GOT3 (cell line): ENCODE data around the gene BCDIN3D.
"Not testable (repeated sequence)": the region's sequence is repeated elsewhere in the genome, so short reads cannot be mapped to it uniquely, and the experiment has no call there.

Source experiments
- DNase-seq: peaks from one replicate; lab custom pipeline; 2025; ENCODE audit warnings: mixed read lengths; lab: John Stamatoyannopoulos, UW

The BCDIN3D gene

GRCh38 chr12:49876070-49876469 lies 33.2 kb upstream of the BCDIN3D start:
- no peak for DNase-seq

DNA sequence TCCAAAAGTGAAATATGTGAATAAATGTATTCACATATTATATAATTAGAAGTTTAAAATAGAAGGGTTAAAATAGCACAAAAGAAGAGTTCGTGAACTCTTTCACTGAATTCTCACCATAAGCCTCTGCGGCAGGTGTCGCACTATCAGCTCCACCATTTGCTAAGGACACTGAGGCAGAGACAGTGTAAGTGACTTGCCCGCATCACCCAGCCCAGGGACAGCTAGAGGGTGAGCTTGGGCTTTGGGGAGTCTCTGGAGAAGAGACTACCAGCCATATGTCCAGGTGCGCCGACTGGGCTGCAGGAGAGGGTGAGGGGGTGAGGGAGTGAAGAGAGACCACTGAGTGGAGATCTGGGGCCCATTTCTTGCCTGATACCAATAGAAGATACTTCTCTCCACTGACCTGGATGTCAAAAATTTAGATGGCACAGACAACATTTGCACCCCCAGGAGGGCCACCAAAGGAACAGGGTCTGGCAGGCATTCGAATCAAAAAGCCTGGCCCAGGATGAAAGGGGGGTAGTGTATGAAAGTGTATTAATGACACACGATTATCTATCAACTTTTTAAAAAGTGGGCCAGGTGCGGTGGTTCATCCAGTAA lies 32.3 kb upstream of the BCDIN3D start:
- DNase-seq, result no peak

DNA sequence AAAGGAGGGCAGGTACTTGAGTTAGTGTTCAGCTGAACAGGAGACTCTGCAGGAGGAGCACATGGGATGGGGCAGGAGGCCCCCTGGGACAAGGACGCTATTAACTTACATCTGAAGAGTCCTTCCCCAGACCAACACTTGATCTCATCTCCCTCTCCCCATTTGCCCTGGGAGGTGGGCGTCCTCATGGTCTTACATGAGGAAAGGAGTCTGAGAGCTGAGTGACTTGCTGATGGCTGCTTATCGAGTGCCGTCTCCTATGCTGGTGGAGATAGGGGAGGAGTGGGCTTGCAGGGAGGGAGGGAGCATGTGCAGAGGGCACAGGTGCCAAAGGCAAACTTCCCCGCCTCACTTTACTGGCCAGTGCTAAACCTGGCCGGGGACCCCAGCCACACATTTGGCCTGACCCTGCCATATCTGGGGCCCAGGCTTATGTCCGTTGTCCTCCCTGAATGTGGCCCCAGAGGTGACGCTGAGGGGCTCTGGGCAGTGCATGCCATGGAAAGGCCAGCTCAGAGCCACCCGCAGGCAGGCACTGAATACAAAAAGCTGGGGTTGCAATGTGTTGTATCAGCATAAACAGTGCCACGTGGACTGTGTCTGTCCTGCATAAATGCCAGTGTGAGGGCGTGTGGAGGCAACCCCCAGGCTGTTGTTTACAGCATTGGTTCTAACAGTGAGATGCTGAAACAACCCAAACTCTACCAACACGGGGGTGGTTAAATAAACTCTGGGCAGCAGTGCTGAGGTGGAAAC lies 31.4 kb upstream of the BCDIN3D start:
- no peak for DNase-seq

DNA sequence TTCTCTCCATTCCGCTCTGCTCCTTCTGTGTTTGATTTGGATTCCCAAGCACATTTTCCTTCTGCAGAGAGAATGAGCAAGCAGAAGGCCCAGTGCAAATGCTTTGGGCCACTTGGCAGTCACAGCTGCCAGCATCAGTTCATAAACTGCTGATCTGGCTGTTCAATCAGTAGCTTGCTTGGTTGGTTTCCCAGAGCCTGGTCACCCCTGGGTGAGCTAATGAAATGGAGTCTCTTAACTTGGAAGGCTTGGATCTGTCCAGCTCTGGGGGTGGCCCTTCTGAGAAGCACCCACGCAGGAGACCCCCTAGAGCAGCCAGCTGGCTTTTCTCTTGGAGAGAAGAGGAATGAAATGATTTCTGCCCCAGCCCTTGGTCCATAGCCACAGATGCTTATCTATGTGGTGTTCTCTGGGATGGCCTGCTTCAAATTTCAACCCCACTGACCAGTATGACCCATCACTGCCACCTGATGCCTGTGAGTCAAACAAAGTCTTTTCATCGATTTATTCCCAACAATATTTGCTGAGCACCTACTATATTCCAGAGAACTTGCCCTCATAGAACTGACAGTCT lies 30.5 kb upstream of the BCDIN3D start:
- no peak for DNase-seq

- no peak for DNase-seq
Observed at GRCh38 chr12:49872781-49873181, 29.9 kb upstream of the BCDIN3D start.

DNA sequence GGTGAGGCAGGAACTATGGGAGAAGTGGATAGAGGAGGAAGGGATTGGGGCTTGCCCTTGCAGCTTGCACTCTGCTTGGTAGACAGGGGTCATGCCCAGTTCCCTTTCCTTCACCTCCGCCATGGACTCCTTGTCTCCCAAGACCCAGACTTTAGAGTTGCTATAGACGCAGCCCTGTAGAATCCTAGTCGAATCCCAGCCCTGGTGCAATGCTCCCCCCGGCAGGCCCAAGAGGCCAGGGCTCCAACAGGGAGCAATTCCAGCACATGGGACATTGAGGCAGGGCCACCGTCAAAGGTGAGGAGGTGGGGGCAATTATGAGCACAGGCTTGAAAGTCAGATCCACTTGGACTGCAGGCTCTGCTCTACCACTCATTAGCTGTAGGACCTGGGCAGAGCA lies 29.5 kb upstream of the BCDIN3D start:
- no peak for DNase-seq

DNA sequence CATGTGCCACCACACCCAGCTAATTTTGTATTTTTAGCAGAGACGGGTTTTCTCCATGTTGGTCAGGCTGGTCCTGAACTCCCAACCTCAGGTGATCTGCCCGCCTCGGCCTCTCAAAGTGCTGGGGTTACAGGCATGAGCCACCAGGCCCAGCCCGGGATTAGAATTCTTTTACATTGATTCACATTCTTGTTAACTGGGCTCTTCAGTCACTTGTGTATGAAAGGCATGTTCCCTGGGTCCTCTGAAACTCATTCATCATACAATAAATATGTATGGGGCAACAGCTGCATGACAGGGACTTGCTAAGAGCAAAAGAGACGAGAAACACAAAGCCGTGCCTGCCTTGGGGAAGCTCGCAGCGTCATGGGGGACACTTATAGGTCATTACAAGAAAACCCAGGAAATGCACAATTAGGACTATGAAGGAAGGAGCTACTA lies 28.9 kb upstream of the BCDIN3D start:
- not testable (repeated sequence) for DNase-seq

DNA sequence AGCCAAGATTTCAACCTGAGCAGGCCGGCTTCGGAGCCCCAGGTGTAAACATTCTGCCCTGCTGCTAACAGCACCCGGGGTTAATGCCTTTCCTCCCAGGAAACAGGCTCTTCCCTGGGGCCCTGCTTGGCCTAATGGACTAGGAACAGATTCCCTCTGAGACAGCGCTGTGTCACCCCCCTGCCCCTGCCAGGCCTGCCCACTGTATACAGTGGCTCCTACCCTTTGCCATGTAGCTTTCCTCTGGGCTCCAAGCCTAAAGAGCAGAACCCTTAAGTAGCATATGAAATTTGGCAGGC lies 28.3 kb upstream of the BCDIN3D start:
- DNase-seq, result no peak

DNA sequence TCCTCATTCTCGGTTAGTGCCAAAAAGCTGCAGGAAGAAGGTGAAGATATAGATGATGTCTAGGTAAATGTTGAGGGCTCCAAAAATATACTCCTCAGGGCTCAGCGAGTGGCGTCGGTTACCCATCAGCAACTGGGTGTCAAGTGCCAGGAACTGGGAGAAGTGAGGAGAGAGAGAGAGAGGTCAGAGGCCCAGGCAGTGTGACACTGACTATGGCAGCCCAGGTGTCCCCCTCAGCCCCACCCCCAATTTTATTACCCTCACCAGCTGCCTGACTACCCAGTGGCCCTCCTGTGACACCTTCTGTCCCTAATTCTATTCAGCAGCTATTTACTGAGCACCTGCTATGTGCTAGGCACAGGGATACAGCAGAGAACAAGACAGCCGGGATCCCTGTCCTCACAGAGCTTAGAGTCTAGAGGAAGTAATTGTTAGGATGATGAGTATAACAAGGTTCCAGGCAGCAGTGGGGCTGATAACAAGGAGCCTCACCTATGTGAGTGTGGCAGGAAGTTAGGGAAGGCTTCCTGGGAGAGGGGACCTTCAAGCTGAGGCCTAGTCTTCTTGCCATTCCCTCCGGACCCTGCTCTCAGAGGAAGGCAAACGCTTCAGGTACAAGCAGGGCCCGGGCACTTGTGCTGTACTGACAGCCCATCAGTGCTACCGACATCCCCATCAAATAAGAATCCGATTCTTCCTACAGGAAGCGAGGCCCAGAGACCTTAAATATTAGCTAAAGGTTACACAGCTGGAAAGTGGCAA lies 27.8 kb upstream of the BCDIN3D start:
- DNase-seq, result no peak

DNA sequence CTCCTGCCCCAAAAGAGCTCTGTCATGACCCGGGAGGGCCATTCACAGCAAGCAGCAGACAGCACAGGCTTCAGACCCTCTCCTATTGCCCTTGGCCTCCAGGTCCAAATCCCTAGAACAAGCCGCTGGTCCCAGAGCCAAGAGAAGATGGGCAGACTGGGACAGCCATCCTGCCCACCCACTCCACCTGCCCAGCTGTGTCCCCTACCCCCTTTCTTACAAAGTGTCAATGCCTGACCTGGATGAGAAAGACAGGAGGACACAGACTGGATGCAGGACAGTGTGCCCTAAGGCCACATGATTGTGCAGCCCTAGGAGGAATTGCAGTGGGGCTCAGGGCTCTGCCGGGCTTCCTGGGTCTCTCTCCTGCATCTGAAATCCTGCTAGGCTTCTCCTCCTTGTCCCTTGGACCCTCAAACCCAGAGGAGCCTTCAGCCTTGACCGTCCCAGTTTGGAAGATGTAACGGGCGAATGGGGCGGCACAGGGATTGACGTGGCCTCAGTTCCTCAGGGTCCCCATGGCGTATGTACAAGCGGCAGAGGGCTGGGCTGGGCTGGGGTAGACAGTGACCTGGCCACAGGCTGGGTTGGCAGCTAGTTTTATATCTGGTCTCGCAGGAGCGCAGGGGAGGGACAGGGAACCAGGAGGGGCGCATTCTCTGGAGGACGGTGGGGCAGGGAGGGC lies 27.1 kb upstream of the BCDIN3D start:
- DNase-seq, result no peak

DNA sequence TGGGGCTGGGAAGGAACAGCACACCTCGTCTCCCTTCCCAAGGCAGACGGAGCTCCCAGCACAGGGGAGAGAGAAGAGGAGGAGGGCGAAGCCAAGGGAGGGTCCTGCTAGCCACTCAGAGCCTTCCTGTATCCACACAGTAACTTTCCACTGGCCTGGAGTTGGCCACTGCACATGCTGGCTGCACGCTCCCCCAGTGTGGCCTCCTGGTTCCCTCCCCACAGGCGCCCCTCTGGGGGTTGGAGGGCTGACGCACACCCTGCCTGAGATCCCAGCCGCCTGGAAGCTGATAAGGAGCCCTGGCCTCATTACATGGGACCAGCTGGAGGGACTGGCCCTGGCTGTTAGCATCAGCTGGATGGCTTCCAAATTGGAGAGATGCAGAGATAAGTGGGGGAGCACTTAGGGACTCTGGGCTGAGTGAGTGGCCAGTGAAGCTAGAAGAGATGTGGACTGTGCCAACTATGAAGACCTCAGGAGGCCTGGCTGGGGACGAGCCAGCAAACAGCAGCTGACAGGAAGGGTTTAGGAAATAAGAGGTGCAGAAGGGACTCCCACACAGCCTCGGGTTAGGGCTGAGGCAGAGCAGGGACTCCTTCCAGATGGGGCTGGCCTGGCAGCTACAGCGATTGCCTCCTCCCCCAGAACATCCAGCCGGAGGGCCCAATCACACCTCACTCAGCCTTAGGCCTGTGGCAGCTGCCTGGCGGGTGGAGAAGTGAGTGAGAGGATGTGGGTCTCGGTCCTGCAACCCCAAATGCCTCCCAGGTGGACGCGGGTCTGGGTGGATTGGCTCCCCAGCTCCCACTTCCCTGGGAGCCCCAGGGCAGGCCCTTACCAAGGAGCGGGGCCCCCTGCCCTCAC lies 26.3 kb upstream of the BCDIN3D start:
- no peak for DNase-seq

DNA sequence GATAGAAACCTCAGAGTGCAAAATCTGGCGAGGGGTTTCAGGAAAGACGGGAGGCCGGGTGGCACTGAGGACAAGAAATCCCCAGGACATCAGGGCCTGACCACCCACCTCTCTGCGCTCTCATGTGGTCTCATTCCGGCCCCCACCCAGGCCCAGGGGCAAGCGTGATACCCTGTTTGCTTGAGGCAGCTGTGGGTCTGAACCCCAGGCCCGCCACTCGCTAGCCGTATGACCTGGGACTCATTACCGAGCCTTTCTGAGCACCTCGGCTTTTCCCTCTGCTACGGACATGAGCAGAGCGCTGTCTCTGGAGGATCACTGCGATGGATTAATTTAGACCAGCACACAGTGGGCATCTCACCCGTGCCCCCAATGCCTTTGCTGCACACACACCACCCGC lies 25.5 kb upstream of the BCDIN3D start:
- DNase-seq, result no peak

GRCh38 chr12:49867570-49868341 lies 24.9 kb upstream of the BCDIN3D start:
- no peak for DNase-seq

DNA sequence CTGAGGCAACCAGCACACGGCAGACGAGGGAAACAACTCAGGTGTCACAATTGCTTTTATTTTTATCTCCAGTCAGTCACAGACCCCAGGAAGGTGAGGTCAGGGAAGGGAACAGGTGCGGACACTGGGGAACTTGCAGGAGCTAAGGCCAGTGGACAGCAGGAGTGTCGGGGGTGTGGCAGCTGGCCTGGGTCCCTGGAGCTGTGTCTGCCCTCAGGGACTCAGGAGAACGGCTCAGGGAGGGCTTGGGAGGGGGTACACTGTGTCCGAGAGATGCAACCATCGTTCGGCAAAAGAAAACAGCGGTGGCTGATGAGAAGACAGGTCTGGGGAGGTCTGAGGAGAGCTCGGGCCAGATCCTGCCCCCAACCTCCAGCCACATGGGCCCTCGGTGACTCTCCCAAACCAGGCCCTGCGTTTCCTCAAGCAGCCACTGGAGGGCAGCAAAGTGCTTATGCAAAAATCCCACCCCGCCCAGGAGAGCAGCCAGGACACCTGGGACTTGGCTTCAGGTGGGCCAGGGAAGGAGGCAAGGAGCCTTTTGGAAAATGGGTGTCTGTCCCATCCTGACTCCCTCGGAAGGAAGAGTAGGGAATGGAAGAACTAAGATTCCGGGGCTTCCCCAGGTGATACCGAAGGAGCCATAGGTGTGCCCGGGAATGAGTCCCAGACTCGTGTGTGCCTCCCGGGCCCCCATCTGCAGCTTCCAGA lies 24.1 kb upstream of the BCDIN3D start:
- DNase-seq, result no peak

DNA sequence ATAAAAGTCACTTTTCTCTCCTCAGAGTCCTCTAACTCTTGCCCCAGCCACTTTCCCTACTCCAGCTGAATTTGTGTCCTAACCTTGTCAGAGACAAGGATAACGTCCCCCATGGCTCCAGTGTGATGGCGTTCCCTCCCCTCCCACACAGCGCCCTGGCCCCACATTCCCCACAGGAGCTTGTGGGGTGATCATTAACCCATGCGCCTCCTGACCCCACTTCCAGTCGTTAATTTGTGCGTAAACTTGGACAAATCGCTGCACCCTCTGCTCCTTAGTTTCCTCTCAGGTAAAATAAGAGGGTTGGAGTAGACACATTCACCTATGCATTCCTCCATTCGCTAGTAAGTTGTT lies 22.9 kb upstream of the BCDIN3D start:
- no peak for DNase-seq

DNA sequence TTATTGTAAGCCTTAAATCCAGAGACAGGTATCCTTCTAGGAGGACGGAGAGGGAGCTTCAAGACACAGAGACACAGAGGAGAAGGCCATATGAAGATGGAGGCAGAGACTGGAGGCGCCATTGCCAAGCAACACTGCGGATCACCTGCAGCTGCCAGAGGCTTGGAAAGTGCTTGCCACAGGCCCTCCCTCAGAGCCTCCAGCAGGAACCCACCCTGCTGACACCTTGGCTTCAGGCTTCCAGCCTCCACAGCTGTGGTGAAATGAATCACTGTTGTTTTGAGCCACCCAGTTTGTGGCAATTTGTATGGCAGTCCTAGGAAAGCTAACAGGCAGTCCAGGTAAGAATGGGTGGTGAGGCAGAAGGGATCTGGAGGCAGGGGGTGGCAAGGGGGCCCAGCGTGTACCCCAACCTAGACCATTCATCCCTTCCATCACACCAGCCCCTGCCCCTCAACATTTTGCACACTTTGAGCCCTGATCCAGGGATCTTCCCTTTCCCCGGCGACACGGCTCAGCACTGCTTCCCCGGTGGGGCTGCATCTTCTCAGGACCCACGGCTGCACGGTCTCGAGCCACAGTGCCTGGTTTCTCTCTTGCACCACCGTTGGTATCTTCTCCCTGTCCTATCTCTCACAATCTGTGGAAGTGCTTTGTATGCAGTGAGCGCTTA lies 22.3 kb upstream of the BCDIN3D start:
- DNase-seq, result no peak

GRCh38 chr12:49864798-49865090 lies 21.8 kb upstream of the BCDIN3D start:
- no peak for DNase-seq

GRCh38 chr12:49863946-49864797 lies 21.3 kb upstream of the BCDIN3D start:
- DNase-seq, result no peak

DNA sequence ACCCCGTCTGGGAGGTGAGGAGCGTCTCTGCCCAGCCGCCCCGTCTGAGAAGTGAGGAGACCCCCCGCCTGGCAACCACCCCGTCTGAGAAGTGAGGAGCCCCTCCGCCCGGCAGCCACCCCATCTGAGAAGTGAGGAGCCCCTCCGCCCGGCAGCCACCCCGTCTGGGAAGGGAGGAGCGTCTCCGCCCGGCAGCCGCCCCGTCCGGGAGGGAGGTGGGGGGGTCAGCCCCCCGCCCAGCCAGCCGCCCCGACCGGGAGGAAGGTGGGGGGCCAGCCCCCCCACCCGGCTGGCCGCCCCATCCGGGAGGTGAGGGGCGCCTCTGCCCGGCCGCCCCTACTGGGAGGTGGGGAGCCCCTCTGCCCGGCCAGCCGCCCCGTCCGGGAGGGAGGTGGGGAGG lies 18.0 kb upstream of the BCDIN3D start:
- not testable (repeated sequence) for DNase-seq
